Right ventricle myocardium superior (tissue), 1 donor: Measurements from ENCODE around the gene DDAH1. TPM values are rescaled to one million over a fixed set of nuclear protein-coding genes. Genes with fewer than 3 reads are reported as not detected.

Source experiments
- ATAC-seq: fragments of 200-7000 bp; cut with Tn5 transposase; one replicate; pipeline ENCODE4 v1.9.1; 2020; ENCODE audit warnings: mild to moderate bottlenecking; ENCODE audit not compliant: poor library complexity
- DNase-seq: peaks from one replicate; pipeline ENCODE4 v3.0.0-alpha.2; 2020
- intact Hi-C: fragments of 100-400 bp; cut with DNase I; formaldehyde crosslinking; loops from one replicate; pipeline ENCODE4 v1.11.2; 2022
- total RNA-seq: library from RNA; stranded (reverse); fragmentation: NEBNext Ultra II Directional; extraction: Animal tissue kit (Norgen Biotek cat#: 25700); gene quantifications from one replicate; pipeline ENCODE4 v1.2.1, GENCODE V29; 2021
- donor health status: DM: no; HTN: yes; CAD: no; lungs with severe emphysema.

The DDAH1 gene
- total RNA-seq, 1 donor from 2014 or later: 3.5 TPM

GRCh38 chr1:85297855-85298629 lies 166.9 kb downstream of the DDAH1 start:
- DNase-seq: no peak
- intact Hi-C loops: no loop called here
- peak; percentile 80 for ATAC-seq

- no peak for ATAC-seq
- intact Hi-C loops: no loop called here
- DNase-seq: no peak
These were observed 167.5 kb downstream of the DDAH1 start for GRCh38 chr1:85297538-85297854.

GRCh38 chr1:85296980-85297379 lies 168.0 kb downstream of the DDAH1 start:
- no peak for ATAC-seq
- DNase-seq: no peak
- intact Hi-C loops: no loop called here

- no peak for ATAC-seq
- DNase-seq: no peak
- intact Hi-C loops: no loop called here
These were observed 169.3 kb downstream of the DDAH1 start for GRCh38 chr1:85295654-85296053.

GRCh38 chr1:85295006-85295431 lies 169.9 kb downstream of the DDAH1 start:
- DNase-seq (no peak), ATAC-seq (no peak)
- intact Hi-C loops: no loop called here

- ATAC-seq: no peak
- intact Hi-C loops: no loop called here
- no peak for DNase-seq
These were observed 174.1 kb downstream of the DDAH1 start for GRCh38 chr1:85290826-85291225.

- DNase-seq (no peak), ATAC-seq (peak; percentile 82)
- intact Hi-C loops: no loop called here
These were observed 175.1 kb downstream of the DDAH1 start for GRCh38 chr1:85289848-85290335.

GRCh38 chr1:85289207-85289847 lies 175.6 kb downstream of the DDAH1 start:
- DNase-seq (no peak), ATAC-seq (no peak)
- intact Hi-C loops: no loop called here

- intact Hi-C loops: no loop called here
- ATAC-seq: no peak
- no peak for DNase-seq
These were observed 180.8 kb downstream of the DDAH1 start for GRCh38 chr1:85284202-85284601.

- DNase-seq (peak; percentile 55), ATAC-seq (peak; percentile 68)
- intact Hi-C loops: no loop called here
These were observed 181.3 kb downstream of the DDAH1 start for GRCh38 chr1:85283475-85284199.

- ATAC-seq (no peak), DNase-seq (no peak)
- intact Hi-C loops: no loop called here
These were observed 182.5 kb downstream of the DDAH1 start for GRCh38 chr1:85282424-85282823.

GRCh38 chr1:85280636-85281035 lies 184.3 kb downstream of the DDAH1 start:
- ATAC-seq: no peak
- no peak for DNase-seq
- intact Hi-C loops: no loop called here

GRCh38 chr1:85279458-85280080 lies 185.4 kb downstream of the DDAH1 start:
- intact Hi-C loops: no loop called here
- ATAC-seq: no peak

GRCh38 chr1:85278853-85279314 lies 186.1 kb downstream of the DDAH1 start:
- ATAC-seq: no peak
- intact Hi-C loops: no loop called here
- no peak for DNase-seq

More at GRCh38 chr1:85279458-85280080, 185.4 kb downstream of the DDAH1 start:
- DNase-seq: no peak

GRCh38 chr1:85277802-85278201 lies 187.2 kb downstream of the DDAH1 start:
- ATAC-seq (no peak), DNase-seq (no peak)
- intact Hi-C loops: no loop called here

GRCh38 chr1:85276978-85277639 lies 187.8 kb downstream of the DDAH1 start:
- ATAC-seq (no peak), DNase-seq (no peak)
- intact Hi-C loops: no loop called here

- ATAC-seq (peak; percentile 98), DNase-seq (peak; percentile 99)
- intact Hi-C loops: no loop called here
These were observed 188.6 kb downstream of the DDAH1 start, which contains the start of gene BCL10 for GRCh38 chr1:85276215-85276977. TSS of gene BCL10 (minus strand) at chr1:85276632. CDS start at chr1:85276352, 280 bp downstream.

GRCh38 chr1:85275701-85276214 lies 189.2 kb downstream of the DDAH1 start:
- ATAC-seq (no peak), DNase-seq (no peak)
- intact Hi-C loops: no loop called here
